DMS 273 treated with DMSO at 0.1 percent for 48 hours (cell line): ENCODE data around the gene EPS8L1.
"Not testable (repeated sequence)": the region's sequence is repeated elsewhere in the genome, so short reads cannot be mapped to it uniquely, and the experiment has no call there.

Experiments
- DNase-seq: peaks from one replicate; lab custom pipeline; 2025; lab: John Stamatoyannopoulos, UW

The EPS8L1 gene

GRCh38 chr19:55094456-55095259 is 19.0 kb downstream of the EPS8L1 start:
- no peak for DNase-seq

DNA sequence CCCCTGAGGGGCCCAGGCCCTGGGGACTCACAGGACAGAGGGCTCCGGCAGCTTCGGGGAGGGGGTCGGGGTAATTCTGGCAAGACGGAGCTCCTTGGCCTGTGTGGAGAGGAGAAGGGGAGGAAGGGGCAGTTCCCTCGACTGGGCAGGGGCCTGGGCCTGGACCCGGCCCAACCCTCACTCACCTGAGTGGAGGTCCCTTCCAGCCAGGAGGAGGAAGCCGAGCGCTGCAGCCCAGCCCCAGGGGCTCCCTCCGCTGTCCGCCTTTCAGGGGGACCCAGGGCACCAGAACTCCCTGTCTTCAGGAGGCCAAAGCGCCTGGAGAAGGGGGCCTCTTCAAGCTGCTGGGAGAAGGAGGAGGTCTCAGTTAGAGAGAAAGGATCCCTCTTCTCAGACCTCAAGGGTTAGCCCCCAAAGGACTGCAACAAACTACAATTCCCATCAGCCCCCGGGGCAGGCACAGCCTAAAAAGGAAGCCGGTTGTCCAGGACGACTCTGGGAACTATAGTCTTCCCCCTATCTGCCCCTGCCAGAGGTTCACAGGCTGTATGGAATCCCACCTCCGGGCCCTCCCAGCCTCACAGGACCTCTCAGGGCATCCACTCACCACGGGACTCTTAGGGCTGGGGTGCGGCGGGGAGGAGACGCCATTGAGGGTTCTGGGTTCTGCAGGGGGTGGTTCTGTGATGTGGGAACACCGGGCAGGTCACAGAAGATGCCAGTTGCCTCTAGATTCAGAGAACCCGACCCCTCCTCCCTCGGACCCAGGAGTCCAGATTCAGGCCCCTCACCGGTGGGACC is 19.8 kb downstream of the EPS8L1 start:
- no peak for DNase-seq

DNA sequence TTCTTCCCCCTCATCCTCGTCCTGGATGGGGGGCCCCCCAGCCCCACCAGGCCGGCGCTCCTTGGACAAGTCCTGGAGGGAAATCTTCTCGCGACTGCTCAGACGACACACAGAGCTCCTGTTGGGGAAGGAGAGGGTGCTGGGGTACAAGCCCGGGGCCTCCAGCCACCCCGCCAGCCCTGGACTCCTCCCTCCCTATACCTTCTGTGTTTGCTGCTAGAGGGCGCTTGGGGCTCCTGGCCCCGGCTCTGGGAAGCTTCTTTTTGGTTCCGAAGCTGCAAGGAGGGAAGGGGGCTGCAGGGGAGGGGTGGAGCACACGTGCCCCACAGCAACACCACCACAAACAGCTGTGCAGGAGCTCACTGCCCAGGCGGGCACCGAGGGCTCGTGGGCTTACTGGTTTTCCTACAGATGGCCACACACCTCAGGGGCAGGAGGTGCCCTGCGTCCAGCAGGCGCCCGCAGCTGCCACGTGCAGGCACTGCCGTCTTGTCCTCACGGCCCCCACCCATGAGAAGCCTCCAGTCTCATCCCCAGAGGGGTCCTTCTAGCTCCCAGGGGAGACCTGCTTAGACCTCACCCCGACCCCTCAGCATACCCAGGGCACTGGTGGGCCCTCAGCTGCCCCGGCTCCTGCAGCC is 20.5 kb downstream of the EPS8L1 start:
- DNase-seq = no peak

- DNase-seq = no peak
Measured at GRCh38 chr19:55097864-55098715, 22.4 kb downstream of the EPS8L1 start.

- DNase-seq = no peak
Measured at GRCh38 chr19:55098716-55099556, 23.3 kb downstream of the EPS8L1 start.

DNA sequence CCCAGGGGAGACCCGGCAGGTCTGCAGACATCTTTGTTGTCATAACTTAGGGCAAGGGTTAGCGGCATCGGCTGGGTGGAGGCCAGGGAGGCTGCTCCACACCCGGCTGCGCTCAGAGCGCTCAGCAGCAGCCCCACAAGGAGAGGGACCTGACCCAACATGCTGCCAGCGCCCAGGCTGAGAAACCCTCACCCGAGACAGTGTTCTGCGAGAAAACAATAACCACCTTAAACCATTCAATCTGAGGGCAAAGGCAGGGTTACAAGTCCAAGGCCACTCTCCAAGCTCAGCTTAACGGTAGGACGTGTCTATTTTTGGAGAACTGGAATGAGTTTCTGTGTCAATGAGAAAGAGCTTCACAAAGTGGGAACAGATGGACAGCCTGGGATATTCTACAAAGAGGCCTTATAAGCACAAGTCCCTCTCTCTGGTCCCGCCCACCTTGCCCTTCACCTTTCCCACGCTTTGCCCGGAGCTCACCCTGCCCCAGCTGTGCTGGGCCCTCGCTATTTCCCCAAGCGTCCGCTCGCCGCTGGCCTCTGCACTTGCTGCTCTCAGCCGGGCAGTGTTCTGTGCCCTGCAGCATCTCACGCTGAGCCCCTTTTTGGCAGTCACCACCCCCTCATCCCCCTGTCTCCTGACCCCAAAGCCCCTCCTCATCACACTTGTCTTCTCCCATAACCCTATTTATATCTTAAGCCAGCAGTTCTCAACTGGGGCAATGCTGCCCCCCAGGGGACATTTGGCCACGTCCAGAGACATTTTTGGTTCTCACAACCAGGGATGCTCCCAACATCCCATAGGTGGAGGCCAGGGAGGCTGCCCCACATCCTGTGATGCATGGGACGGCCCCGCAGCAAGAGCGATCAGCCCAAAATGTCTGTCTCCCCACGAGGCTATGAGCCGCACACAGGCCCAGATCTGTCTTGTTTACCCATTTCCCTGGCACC is 24.2 kb downstream of the EPS8L1 start:
- DNase-seq = no peak

DNA sequence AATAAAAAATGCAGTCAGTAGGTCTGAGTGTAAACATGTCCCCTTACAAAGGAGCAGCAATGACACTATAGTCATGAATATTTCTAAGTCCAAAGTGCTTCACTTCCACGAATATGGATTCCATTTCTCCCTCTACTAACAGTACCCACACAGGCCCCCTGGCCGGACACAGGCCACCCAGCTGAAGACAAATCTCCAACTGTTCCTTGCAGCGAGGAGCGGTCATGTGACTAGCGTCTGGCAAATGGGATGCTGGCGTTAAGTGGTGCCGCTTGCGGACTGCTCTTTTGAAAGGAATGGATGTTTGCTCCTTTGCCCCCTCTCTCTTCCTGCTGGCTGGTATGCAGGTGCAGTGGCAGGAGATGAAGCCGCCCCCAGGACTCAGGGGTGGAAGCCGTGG is 25.6 kb downstream of the EPS8L1 start:
- no peak for DNase-seq

GRCh38 chr19:55103190-55103589 is 27.5 kb downstream of the EPS8L1 start:
- no peak for DNase-seq

- DNase-seq = no peak
Measured at GRCh38 chr19:55105237-55105636, 29.6 kb downstream of the EPS8L1 start.

DNA sequence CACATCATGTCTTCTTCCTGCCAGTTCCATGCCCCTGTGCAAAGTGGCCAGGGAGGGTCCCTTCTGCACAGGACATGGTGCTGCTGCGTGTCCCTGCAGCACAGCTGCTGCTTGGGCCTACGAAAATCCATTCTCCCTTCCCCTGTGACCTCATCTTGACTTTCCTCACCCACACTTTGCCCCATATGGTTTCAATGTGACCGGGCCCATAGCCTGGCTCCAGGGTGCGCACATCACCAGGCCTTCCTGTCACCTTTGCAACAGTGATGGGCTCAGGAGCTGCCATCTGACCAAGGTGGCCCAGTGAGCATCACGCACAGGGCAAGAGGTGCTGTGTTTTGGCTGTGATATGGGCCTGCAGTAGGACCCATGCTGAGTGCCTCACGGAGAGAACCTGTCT is 30.9 kb downstream of the EPS8L1 start:
- DNase-seq = no peak

- DNase-seq = not testable (repeated sequence)
Measured at GRCh38 chr19:55107252-55107651, 31.6 kb downstream of the EPS8L1 start.

DNA sequence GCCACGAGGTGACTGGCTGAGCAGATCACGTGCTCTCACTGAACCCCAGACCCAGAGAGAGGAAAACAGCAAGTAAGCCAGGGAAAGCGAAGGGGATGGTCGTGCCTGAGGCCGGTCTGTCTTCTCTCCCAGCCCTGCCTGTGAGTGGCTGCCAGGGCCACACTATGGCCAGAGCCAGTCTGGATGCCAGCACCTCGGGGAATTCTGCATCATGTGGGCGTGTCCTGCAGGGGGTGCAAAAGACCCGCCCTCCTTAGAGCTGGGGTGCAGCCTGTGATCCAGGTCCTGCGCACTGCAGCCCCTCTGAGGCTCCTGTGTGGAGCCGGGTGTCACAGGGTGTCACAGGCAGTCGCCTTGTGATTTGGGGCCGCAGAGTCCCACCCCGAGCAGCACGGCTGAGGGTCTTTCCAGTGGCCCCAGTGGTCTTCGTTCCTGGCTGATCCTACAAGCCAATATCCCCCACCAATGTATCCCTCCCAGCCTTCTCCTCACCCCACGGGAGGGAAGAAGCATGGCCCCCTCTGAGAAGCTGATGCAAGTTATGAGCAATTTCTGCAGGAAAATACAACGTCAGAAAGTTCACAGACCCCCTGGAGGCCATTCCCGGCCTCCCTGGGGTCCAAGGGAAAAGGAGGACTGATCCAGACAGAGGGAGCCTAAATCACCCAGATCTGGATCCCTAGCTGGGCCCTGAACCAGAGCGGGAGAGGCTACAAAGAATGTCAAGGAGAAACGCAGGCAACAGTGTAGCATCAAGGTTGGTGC is 34.0 kb downstream of the EPS8L1 start:
- no peak for DNase-seq

DNA sequence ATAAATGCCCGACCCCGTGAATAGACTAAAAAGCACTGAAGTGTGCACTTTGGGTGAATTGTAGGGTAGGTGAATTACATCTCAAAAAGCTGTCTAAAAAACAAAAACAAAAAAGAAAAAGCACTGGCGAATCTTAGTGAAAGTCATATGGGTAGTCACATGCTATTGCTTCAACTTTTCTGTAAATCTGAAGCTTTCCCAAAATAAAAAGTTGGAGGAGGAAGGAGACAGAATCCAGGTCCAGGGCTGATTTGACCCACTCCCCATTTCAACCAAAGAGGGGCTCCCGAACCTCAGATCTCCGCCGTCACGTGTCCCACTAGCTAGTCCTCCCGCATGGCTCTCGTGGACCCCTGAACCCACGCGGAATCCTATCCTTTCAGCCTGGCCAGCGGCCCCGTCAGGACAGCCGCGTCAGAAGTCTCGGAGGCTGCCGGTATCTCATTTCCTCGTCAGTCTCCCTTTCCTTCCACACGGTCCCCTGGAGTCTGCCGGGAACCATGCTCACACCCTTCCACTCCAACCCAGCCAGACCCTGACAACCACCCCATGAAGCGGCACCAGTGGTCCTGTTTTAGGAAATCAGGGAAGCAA is 35.7 kb downstream of the EPS8L1 start:
- no peak for DNase-seq

- no peak for DNase-seq
Measured at GRCh38 chr19:55112246-55112776, 36.6 kb downstream of the EPS8L1 start.

GRCh38 chr19:55112777-55113569 is 37.3 kb downstream of the EPS8L1 start:
- no peak for DNase-seq

DNA sequence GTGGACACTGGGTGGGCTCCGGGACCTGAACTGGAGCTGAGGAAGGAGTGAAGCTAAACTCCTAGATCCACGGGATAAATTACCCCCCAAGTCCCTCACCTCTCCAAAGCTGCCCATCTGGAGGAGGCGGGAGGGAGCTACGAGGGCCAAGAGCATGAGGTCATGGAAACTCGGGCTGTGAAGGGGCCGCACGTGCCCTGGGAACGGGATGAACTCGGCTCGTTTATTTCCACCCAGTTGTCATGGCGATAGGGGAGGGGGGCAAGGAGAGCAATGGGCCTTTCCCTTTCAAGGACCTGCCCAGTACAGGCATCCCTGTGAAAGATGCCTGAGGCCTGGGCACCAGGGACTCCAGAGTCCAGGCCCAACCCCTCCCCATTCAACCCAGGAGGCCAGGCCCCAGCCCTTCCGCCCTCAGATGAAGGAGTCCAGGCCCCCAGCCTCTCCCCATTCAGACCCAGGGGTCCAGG is 37.9 kb downstream of the EPS8L1 start:
- no peak for DNase-seq

DNA sequence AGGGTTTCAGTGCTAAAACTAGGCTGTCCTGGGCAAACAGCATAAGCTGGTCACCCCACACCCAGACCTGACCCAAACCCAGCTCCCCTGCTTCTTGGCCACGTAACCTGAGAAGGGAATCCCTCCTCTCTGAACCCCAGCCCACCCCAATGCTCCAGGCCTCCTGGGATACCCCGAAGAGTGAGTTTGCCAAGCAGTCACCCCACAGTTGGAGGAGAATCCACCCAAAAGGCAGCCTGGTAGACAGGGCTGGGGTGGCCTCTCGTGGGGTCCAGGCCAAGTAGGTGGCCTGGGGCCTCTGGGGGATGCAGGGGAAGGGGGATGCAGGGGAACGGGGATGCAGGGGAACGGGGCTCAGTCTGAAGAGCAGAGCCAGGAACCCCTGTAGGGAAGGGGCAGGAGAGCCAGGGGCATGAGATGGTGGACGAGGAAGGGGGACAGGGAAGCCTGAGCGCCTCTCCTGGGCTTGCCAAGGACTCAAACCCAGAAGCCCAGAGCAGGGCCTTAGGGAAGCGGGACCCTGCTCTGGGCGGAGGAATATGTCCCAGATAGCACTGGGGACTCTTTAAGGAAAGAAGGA is 39.0 kb downstream of the EPS8L1 start:
- no peak for DNase-seq
